Measurements from ENCODE around the gene GRP.

GRP gene

DNA sequence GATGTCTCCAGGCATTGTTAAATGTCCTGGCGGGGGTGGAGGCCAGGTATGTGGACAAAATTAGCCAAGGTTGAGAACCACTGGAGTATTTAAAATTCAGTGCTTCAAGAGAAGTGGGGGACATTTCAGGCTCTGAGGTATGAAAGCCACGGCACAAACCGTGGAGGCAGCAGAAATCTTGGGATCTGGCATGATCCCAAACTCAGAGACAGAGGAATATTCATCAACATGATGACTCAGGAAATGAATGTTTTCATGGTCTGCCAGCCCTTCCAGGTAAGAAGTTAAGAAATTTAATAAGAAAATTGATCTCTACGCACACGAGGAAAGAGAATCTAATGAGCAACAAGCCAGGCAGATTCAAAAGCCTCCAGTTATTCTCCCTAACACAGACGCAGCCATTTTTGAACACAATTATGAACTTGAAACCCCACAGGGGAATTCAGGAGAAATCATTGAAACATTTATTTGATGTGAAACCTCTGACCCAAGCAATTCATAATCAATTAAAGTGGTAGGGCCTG lies 11.3 kb upstream of the GRP start:
- Mint-ChIP-seq H3K4me3 (no peak overlapping the region), H3K4me1 (ENCODE audit: low read depth in 2 of 2) (no peaks in the 10 kb centered on the region), H3K36me3 (ENCODE audit: insufficient read depth) (peaks cover 3% of the 10 kb centered on the region), H3K27me3 (peaks cover 28 to 46% of the 10 kb centered on the region in 2 donors), H3K27ac (no peak overlapping the region), H3K9me3 (no peaks in the 10 kb centered on the region)
- ATAC-seq (replicated peaks) (no peak), DNase-seq (no peak)

DNA sequence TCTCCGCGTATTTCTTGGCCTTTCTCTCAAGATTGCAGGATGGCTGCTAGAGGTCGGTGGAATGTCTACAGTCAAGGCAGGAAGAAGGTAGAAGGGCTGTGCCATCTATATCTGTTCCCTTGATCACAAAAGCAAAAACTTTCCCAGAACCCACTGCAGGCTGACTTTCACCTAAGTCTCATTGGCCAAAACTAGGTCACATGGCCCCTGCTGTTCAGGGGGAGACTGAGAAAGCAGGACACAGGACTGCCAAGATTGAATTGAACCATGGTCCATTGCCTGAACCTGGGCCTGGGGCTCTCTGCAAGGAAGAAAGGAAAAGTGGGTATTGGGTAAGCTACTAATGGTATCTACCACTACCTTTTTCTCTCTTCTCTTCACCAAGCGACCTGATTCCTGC lies 9.7 kb upstream of the GRP start:
- Mint-ChIP-seq H3K4me3 (no peak overlapping the region), H3K36me3 (ENCODE audit: insufficient read depth) (peaks cover 3% of the 10 kb centered on the region), H3K4me1 (ENCODE audit: low read depth in 2 of 2) (no peaks in the 10 kb centered on the region), H3K9me3 (no peaks in the 10 kb centered on the region), H3K27me3 (peaks cover 41 to 62% of the 10 kb centered on the region in 2 donors), H3K27ac (no peak overlapping the region)
- DNase-seq (no peak), ATAC-seq (replicated peaks) (no peak)

DNA sequence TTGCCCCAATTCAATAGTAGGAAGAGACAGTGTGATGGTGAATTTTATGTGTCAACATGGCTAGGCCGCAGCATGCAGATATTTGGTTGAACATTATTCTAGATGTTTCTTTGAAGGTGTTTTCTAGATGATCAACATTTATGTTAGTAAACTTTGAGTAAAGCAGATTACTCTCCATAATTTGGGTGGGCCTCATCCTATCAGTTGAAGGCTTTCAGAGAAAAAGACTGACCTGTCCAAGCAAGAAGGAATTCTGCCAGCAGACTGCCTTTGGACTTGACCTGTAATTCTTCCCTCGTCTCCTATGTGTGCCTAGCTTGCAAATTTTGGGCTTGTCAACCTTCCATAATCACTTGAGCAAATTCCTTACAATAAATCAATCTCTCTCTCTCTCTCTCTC lies 8.3 kb upstream of the GRP start:
- Mint-ChIP-seq H3K4me1 (ENCODE audit: low read depth in 2 of 2) (no peaks in the 10 kb centered on the region), H3K27ac (no peak overlapping the region), H3K27me3 (peaks cover 52 to 72% of the 10 kb centered on the region in 2 donors), H3K4me3 (no peak overlapping the region), H3K36me3 (ENCODE audit: insufficient read depth) (no peaks in the 10 kb centered on the region), H3K9me3 (no peaks in the 10 kb centered on the region)
- no peak for ATAC-seq (replicated peaks)
- no peak for DNase-seq

DNA sequence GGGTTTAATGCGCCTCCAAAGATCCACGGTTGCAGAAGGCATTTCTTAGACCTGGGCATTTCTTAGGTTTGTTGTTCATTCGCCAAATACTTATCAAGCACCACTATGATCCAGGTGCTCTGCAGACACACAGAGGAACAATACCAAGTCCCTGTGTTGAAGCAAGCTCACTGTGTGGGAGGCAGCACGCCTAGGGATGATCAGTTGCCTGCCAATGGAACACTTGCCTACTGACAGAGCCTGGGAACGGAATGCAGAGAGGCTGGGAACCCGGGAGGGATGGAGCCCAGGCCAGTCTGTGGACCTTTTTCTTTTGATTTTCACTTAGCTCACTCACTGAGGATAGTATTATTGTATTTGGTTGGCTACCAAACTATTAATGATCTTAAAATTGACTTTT lies 1.9 kb upstream of the GRP start:
- no peak for DNase-seq
- no peak overlapping the region for H3K4me3 Mint-ChIP-seq
- H3K9me3 Mint-ChIP-seq: no peaks in the 10 kb centered on the region
- no peak for ATAC-seq (replicated peaks)
- no peaks in the 10 kb centered on the region for H3K36me3 Mint-ChIP-seq (ENCODE audit: insufficient read depth)
- H3K4me1 Mint-ChIP-seq (ENCODE audit: low read depth in 2 of 2): peaks cover 7 to 11% of the 10 kb centered on the region in 2 donors
- H3K27ac Mint-ChIP-seq: no peak overlapping the region
- peaks cover 85 to 100% of the 10 kb centered on the region in 2 donors for H3K27me3 Mint-ChIP-seq

DNA sequence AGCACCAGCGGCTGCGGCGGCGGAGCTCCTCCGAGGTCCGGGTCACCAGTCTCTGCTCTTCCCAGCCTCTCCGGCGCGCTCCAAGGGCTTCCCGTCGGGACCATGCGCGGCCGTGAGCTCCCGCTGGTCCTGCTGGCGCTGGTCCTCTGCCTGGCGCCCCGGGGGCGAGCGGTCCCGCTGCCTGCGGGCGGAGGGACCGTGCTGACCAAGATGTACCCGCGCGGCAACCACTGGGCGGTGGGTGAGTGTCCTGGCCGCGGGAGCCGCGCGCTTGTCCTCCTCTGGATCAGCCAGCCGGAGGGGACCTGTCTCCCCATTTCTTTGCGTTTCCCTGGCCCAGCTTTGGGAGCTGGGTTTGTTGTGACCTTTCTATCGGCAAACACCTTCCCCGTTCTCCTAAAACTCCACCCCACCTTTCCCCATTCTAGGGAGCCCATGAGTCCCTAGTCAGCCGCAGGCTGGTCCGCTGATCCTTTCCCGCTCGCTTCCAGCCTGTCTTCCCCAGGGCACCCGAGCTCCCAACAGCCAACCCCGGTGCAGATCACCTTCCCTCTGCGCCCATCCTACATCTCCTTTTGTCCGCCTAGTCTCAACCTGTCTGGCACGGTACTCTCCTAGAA lies 316 bp downstream of the GRP start:
- H3K27me3 Mint-ChIP-seq: peaks cover 70 to 92% of the 10 kb centered on the region in 2 donors

DNA sequence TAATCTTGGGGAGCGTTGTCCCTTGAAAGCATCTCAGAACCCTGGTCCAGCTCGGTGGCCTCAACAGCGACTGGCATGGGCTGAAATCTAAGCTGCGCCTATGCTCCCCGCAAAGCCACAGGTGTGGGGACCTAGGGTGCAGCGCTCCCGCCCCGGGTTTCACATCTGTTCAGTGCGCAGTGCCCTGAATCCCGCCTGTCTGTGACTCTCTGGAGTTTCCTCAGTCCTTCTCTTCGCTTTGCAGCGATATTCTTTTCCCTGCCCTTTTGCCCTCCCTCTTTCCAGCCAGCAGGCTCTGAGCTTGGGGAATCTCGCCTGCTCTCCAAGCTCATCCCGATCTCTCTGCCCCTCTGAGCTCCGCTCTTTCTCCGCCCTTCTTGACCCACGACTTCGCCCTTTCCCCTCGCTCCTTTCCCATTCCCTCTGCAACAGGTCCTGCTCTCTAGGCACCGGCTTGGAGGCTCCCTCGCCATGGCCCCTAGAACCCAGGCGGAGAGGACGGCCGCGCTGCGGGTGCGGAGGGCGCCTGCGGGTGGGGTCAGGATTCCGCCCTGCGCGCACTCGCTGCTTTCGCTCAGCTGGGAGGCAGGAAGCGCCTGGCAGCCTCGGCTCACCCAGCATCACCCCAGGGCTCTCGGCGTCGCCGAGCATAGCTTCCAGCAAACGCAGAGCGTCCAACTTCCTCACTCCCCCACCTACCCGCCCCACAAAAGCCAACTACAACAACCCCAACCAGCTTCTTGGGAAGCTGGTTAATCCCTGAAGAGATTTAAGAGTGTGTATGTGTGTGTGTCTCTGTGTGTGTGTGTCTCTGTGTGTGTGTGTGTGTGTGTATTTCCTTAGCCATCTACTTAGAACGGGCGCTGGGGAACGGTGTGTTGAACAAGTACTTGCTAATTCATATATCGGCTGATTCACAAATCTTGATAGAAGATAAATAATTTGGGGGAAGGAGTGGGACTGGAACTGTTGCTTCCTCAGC lies 1.1 kb downstream of the GRP start:
- Mint-ChIP-seq H3K27me3 (peaks cover 62 to 92% of the 10 kb centered on the region in 2 donors), H3K36me3 (ENCODE audit: insufficient read depth) (no peaks in the 10 kb centered on the region), H3K27ac (no peak overlapping the region), H3K4me1 (ENCODE audit: low read depth in 2 of 2) (peaks cover 7 to 11% of the 10 kb centered on the region in 2 donors), H3K9me3 (no peaks in the 10 kb centered on the region), H3K4me3 (no peak overlapping the region)
- DNase-seq (no peak), ATAC-seq (replicated peaks) (no peak)

More for the DNA sequence above, 316 bp downstream of the GRP start:
- no peak for DNase-seq
- Mint-ChIP-seq H3K4me1 (ENCODE audit: low read depth in 2 of 2) (peaks cover 7 to 11% of the 10 kb centered on the region in 2 donors), H3K36me3 (ENCODE audit: insufficient read depth) (no peaks in the 10 kb centered on the region), H3K27ac (no peak overlapping the region), H3K4me3 (no peak overlapping the region), H3K9me3 (no peaks in the 10 kb centered on the region)
- no peak for ATAC-seq (replicated peaks)

DNA sequence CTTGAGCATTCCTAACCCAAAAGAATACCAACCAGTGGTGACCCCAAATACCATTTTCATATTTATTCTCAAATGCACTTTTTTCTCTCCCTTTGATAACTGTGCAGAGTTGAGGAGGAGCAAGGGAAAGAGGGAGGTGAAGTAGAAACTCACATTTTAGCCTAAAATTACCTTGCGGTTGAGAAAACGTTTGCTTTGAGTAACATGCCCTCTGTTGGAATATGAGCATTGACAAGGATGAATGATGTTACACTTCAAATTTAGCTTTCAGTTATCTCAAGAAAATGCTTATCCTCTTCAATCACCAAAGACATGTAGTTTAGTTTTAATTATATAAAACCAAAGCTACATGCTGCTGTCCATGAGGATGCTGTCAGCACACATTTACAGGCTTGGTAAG lies 2.4 kb downstream of the GRP start:
- Mint-ChIP-seq H3K36me3 (ENCODE audit: insufficient read depth) (no peaks in the 10 kb centered on the region), H3K27me3 (peaks cover 61 to 84% of the 10 kb centered on the region in 2 donors), H3K4me3 (no peak overlapping the region), H3K27ac (no peak overlapping the region), H3K4me1 (ENCODE audit: low read depth in 2 of 2) (peaks cover 7 to 11% of the 10 kb centered on the region in 2 donors), H3K9me3 (no peaks in the 10 kb centered on the region)
- no peak for ATAC-seq (replicated peaks)
- no peak for DNase-seq

DNA sequence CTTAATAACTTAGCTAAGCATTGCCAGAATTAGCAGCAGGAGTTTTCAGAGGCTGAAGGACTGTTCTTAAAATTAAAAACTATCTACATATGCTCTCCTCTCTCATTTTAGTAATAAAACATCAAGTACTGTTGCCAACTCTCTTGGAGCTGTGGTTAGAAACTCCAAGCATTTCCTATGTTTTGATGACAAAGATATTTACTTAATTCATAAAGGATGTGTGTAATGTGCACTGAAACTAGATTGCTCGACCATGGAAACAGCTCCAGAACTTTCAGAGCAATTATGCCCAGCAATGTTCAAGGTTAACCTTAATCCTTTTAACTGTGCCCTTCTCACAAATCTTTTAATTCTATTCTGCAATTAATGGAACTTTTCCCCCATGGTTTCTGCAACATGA lies 8.4 kb downstream of the GRP start:
- H3K4me1 Mint-ChIP-seq (ENCODE audit: low read depth in 2 of 2): no peaks in the 10 kb centered on the region
- no peaks in the 10 kb centered on the region for H3K36me3 Mint-ChIP-seq (ENCODE audit: insufficient read depth)
- no peaks in the 10 kb centered on the region for H3K9me3 Mint-ChIP-seq
- peaks cover 45 to 66% of the 10 kb centered on the region in 2 donors for H3K27me3 Mint-ChIP-seq
- H3K4me3 Mint-ChIP-seq: no peak overlapping the region
- no peak for ATAC-seq (replicated peaks)
- no peak overlapping the region for H3K27ac Mint-ChIP-seq
- no peak for DNase-seq

DNA sequence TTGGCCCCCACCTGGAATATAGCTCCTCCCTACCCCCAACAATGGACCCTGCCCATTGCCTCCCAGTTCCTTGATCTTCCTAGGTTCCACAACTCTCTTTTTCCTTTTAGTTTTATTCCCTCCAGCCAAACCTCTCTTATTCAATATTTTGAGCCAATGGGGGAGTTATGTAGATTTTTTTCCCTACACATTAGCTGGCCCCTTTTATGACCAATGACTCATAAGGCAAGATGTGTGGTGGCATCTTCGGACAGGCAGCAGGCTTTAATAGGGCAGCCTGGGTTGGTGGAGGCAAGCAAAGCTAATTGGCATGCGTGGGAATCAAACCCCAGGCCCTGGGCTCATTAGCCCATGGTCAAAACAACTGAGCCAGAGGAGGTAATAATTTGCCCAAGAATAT lies 9.2 kb downstream of the GRP start:
- Mint-ChIP-seq H3K4me1 (ENCODE audit: low read depth in 2 of 2) (no peaks in the 10 kb centered on the region), H3K27me3 (peaks cover 45 to 59% of the 10 kb centered on the region in 2 donors), H3K36me3 (ENCODE audit: insufficient read depth) (no peaks in the 10 kb centered on the region), H3K4me3 (no peak overlapping the region), H3K27ac (no peak overlapping the region), H3K9me3 (no peaks in the 10 kb centered on the region)
- DNase-seq: no peak
- no peak for ATAC-seq (replicated peaks)

DNA sequence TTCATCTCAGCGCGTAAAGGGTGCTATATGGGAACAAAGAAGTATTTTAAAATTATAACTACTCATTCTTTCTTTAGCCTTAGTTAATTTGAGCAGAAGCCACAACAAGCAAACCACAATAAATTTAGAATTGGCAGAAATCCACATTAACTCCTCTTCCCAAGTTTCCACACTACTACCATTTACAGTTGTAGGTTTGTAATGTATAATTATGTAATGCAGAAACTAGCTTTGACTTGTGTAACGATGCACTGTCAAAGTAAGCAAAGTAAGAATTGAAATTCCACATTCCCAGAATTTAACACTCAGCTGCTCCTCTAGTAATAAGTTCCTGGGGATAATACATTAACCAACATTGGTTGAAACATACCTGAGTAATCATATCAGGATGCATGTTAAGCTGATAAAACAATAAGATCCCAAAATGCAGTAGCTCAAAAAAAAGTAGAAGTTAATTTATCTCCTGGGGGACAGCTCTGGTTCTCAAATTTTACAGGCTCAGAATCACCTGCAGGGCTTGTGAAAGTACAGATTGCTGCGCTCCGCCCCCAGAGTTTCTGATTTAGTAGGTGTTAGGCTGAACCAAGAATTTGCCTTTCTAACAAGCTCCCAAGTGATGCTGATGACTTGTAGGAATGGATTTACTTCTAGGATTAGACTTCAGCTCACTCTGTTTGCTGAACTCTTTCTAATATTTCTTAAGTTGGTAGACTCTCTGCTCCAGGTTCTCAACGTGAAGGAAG lies 9.9 kb downstream of the GRP start:
- no peaks in the 10 kb centered on the region for H3K9me3 Mint-ChIP-seq
- H3K4me3 Mint-ChIP-seq: no peak overlapping the region
- ATAC-seq (replicated peaks): no peak
- peaks cover 45 to 59% of the 10 kb centered on the region in 2 donors for H3K27me3 Mint-ChIP-seq
- no peak for DNase-seq
- no peak overlapping the region for H3K27ac Mint-ChIP-seq
- H3K36me3 Mint-ChIP-seq (ENCODE audit: insufficient read depth): no peaks in the 10 kb centered on the region
- no peaks in the 10 kb centered on the region for H3K4me1 Mint-ChIP-seq (ENCODE audit: low read depth in 2 of 2)

DNA sequence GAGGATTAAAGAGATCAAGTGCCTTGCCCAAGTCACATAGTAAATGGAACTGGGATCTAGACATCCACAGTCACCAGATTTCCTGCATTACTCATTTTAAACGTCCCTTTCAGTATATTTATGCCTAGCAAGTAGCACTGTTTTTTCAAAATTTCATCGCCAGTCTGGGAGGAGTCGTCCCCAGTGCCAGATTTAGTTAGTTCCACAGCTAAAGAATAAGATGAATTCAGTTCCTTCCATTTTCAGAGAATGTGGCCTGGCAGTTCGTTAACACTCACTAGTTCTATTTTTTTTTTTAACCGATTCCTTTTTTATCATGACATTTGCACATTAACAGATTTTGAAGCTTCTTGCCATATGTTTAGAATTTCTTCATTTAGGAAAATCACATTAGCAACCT lies 11.2 kb downstream of the GRP start:
- H3K27ac Mint-ChIP-seq: no peak overlapping the region
- DNase-seq (no peak), ATAC-seq (replicated peaks) (no peak)
- no peaks in the 10 kb centered on the region for H3K4me1 Mint-ChIP-seq (ENCODE audit: low read depth in 2 of 2)
- H3K27me3 Mint-ChIP-seq: peaks cover 51% of the 10 kb centered on the region in 2 donors
- no peaks in the 10 kb centered on the region for H3K9me3 Mint-ChIP-seq
- no peaks in the 10 kb centered on the region for H3K36me3 Mint-ChIP-seq (ENCODE audit: insufficient read depth)
- H3K4me3 Mint-ChIP-seq: no peak overlapping the region

DNA sequence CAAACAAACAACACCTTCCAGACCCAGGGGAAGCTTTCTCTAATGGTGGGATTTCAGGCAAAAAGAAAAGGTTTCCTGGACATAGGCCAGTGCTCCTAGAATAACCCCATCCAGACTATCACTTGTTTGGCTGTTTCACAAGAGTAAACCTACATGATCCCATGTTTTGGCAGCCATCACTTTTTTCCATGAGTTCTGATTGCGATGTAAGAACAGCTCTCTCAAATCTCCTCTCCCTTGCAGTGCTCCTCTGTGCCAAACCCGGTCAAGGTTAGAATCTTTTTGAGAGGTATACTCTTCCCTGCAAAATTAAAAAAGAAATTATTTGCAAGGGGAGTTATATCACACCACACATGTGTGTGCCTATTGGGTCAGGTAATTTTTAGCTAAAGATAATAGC lies 11.9 kb downstream of the GRP start:
- Mint-ChIP-seq H3K4me1 (ENCODE audit: low read depth in 2 of 2) (no peaks in the 10 kb centered on the region), H3K9me3 (no peaks in the 10 kb centered on the region), H3K27ac (no peak overlapping the region), H3K4me3 (no peak overlapping the region), H3K27me3 (peaks cover 55 to 58% of the 10 kb centered on the region in 2 donors), H3K36me3 (ENCODE audit: insufficient read depth) (no peaks in the 10 kb centered on the region)
- ATAC-seq (replicated peaks) (no peak), DNase-seq (no peak)

DNA sequence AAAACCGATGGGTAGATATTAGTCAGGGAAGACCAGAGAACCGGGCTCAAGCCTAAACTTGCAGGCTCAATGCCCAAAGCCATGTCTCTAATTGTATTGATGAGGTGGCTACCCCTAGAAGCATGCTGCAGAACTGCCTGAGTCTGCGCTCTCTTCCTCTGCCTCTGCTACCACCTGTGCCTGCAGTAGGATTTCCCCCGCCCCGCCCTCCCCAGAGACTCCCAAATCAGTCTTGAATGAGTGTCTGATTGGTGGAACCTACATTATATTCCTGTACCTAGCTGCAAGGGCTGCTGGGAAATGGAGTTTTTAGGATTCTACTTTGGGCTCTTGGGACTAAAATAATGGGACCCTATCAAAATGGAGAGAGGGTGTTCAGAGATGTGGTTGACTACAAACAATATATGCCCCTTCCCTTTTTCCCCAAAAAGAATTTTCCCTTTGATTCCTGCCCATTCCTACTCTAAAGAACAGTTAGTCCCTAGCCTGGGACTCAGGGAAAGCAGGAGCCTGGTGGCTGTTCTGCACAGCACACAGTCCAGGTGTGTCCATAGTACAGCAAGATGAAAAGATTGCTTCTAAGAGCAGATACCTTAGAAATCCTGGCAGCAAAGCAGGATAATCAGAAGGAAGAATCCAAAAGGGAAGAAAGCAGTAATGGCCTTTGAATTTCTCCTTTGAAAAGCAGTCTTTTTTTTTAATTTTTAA lies 12.5 kb downstream of the GRP start:
- H3K27ac Mint-ChIP-seq: no peak overlapping the region
- H3K4me3 Mint-ChIP-seq: no peak overlapping the region
- H3K36me3 Mint-ChIP-seq (ENCODE audit: insufficient read depth): no peaks in the 10 kb centered on the region
- no peaks in the 10 kb centered on the region for H3K9me3 Mint-ChIP-seq
- DNase-seq (no peak), ATAC-seq (replicated peaks) (no peak)
- H3K27me3 Mint-ChIP-seq: peaks cover 52 to 58% of the 10 kb centered on the region in 2 donors
- H3K4me1 Mint-ChIP-seq (ENCODE audit: low read depth in 2 of 2): no peaks in the 10 kb centered on the region
